SU-DHL-6 (cell line): Measurements from ENCODE around the gene DIS3L2.

ENCODE experiments used
- CTCF ChIP-seq: fragments of 200-600 bp; sonication (generic); IDR thresholded peaks from one replicate; pipeline ENCODE4 v1.5.1; 2017; ENCODE audit warnings: antibody characterized with exemption, mild to moderate bottlenecking, low read length, moderate library complexity; ENCODE audit not compliant: insufficient read depth, poor library complexity, severe bottlenecking
- EZH2phosphoT487 ChIP-seq: fragments of 200-600 bp; sonication (generic), shearing (Covaris generic); conservative IDR thresholded peaks from 2 replicates; pipeline ENCODE4 v1.6.1; 2018; ENCODE audit warnings: mild to moderate bottlenecking, antibody characterized with exemption, low read length, moderate library complexity, mixed read lengths

- TF ChIP-seq CTCF: no peak
- TF ChIP-seq EZH2phosphoT487: no peak
Observed at GRCh38 chr2:232335859-232336215, 374.3 kb downstream of the DIS3L2 start.
